ENCODE measurements around the gene GAS7.
"Not testable (repeated sequence)": the region's sequence is repeated elsewhere in the genome, so short reads cannot be mapped to it uniquely, and the experiment has no call there.

GAS7 gene

DNA sequence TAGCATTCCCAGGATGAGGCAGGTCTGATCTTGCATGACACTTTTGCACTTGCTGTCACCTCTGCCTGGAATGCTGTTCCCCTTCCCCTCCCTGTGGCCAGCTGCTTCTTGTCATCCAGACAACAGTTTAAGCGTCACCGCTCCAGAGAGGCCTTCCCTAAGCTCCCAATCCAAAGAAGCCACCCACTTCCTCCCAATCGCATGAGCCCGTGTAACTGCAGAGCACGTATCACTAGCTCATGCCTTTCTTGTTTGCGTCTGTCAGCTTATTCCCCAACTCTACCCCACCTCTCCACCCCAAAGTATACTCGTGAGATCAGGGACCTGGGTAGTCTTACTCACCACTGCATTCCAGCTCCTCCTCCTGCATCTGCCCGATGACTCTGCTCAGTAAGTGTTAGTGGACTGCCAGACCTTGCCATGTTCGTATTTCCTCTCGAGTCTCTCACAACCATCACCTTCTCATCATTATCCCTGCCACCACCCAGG, 92.8 kb downstream of the GAS7 start:
- DNase-seq = peak; percentile 49

GRCh38 chr17:10103712-10104111, 94.7 kb downstream of the GAS7 start:
- DNase-seq = no peak

- DNase-seq = no peak
These were observed 95.6 kb downstream of the GAS7 start for GRCh38 chr17:10102817-10103216.

- peak; percentile 52 for DNase-seq
These were observed 99.3 kb downstream of the GAS7 start for GRCh38 chr17:10099051-10099571.

DNA sequence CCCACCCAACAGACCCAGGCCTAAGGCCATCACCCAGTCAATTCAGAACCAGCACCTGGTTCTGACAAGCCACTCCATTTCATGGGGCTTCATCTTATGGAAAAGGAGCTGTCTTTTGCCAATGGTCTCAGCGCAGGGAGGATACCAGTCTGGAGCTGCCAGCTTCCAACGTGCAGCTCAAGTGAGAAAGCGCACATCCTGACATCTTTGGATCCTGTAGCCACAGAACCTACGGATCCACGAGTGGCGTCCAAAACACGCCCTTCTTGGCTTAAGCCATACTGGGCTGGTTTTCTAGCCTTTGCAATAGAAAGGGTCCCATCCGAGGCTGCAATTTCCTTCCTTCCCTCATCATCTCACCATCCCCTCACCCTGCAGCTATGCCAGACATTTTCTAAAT, 101.8 kb downstream of the GAS7 start:
- DNase-seq = no peak

GRCh38 chr17:10095295-10095694, 103.1 kb downstream of the GAS7 start:
- DNase-seq = not testable (repeated sequence)

- no peak for DNase-seq
These were observed 103.6 kb downstream of the GAS7 start for GRCh38 chr17:10094797-10095196.

DNA sequence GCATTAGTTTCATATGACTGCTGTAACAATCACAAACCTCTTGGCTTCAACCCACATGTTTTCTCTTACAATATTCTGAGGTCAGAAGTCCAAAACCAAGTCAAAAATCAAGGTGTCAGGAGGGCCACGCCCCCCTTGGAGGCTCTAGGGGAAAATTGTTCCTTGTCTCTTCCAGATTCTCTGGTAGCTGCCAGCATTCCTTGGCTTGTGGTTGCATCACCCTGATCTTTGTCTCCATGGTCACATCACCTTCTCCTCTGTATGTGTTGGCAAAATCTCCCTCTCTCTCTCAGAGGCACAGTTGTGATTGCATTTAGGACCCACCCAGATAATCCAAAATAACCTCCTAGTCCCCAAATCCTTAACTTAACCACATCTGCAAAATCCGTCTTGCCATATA, 105.8 kb downstream of the GAS7 start:
- DNase-seq = no peak

DNA sequence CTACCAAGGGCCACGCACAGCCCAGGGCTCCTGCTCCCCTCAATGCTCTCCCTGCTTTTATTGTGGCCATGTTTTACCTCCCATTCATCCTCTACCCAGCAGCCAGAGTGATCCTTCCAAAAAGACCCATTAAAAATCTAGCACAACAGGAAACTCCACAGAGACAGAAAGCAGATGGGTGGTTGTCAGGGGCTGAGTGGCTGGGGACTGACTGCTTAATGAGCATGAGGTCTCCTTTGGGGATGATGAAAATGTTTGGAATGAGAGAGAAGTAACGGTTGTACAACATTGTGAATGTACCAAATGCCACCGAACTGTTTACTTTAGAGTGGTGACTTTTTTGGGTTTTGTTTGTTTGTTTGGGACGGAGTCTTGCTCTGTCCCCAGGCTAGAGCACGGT, 107.4 kb downstream of the GAS7 start:
- DNase-seq = no peak

DNA sequence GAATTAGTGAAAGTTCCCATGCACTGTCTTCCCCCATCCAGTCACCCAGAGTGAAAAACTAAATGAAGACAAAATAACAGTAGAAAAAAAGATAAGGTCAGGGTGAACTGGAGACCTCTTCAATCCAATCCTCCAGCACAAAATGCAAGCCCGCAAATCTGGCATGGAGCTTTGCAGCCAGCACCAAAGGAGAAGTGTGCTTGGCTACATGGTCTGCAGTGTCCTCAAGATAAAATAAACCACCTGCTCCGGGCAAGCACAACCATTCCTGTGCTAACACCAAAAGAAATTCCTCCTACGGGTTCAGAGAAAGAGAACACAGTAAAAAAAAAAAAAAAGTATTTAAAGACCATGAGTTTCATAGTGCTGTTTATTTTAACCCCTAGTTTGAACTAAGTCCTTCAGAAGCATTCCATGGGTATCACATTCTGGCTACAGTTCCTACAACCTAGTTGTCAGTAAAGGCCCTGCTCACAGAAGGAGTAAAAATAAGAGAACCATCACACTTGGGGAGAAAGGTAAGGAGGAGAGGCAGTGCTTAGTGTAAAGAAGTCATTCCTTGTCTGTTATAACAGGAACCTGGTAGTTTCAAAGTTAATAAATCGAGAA, 109.1 kb downstream of the GAS7 start:
- DNase-seq = no peak

- no peak for DNase-seq
These were observed 110.0 kb downstream of the GAS7 start for GRCh38 chr17:10088444-10088843.

DNA sequence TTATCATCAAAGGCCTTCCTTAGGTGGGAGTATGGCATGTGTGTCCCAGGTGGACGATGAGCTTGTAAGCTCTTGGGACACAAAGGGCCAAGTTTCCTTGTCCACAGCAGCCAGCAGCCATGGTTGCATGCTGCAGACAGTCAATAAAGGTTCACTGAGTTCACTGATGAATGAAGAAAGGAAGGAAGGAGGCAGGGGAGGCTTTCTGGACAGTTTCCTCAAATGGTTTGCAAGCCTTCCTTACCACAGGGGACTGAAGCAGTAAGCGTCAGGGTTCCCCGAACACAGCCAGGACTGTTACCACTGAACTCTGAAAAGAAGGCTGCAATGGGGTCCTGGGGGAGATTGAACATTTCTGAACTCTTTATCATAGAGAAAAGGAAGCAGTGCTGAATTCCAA, 111.1 kb downstream of the GAS7 start:
- no peak for DNase-seq

DNA sequence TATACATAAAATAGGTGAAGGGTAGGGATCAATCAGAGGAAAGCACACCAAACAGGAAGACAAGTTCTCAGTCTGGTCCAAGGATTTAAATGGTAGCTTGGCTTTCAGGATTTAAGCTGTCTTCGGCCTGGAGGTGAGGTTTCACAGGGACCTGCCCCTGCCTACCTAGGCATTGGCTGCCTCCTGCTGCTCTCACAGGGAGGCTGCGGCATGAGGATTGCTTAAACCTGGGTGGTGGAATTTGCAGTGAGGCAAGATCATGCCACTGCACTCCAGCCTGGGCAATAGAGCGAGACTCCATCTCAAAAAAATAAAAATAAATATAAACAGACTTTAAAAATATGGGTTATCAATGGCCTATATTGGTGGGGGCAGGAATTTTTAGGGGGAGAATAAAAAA, 114.5 kb downstream of the GAS7 start:
- DNase-seq = no peak

DNA sequence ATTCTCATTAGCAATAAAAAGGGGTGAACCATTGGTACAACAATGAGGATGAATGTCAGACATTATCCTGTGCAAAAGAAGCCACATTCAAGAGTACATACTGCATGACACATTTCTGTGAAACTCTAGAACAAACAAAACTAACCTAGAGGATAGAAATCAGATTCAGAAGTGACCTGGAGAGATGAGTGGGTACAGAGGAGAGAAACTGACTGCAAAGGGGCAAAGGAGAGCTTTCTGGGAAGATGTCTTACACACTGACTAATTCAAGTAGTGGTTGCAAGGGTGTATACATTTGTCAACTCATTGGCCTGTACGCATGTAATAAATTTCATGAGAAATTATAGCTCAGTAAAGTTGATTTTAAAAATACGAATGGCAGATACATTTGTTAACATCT, 115.6 kb downstream of the GAS7 start:
- no peak for DNase-seq

- DNase-seq = no peak
These were observed 116.7 kb downstream of the GAS7 start for GRCh38 chr17:10081571-10082169.

- no peak for DNase-seq
These were observed 120.7 kb downstream of the GAS7 start for GRCh38 chr17:10077561-10078299.

DNA sequence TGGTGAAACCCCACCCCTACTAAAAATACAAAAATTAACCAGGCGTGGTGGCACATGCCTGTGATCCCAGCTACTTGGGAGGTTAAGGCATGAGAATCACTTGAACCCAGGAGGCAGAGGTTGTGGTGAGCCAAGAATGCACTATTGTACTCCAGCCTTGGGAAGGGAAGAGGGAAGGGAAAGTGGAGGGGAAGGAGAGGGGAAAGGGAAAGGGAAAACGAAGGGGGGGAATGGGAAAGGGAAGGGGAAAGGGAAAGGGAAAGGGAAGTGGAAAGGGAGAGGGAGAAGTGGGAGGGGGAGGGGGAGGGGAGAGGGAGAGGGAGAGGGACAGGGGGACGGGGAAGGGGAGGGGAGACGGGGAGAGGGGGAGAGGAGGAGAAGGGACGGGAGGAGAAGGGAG, 122.5 kb downstream of the GAS7 start:
- no peak for DNase-seq

DNA sequence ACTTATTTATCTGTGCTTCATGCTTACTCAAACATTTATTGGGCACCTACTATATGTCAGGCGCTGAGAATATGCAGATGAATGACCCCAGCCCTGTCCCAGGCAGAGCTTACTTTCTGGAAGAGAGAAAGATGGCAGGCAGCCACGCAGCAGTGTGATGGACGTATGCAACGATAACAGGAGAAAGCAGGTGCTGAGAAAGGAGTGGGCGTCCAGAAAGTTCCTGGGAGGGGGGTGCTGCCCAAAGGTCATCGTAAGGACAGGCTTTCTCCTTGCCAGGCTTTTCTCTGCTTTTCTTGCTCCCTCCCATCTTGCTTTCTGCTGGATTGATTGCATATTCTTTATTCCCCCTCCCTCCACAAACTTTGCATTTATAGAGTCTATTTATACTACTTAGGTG, 124.5 kb downstream of the GAS7 start:
- no peak for DNase-seq

- no peak for DNase-seq
These were observed 125.6 kb downstream of the GAS7 start for GRCh38 chr17:10072556-10073425.

- DNase-seq = no peak
These were observed 126.3 kb downstream of the GAS7 start for GRCh38 chr17:10072086-10072485.

DNA sequence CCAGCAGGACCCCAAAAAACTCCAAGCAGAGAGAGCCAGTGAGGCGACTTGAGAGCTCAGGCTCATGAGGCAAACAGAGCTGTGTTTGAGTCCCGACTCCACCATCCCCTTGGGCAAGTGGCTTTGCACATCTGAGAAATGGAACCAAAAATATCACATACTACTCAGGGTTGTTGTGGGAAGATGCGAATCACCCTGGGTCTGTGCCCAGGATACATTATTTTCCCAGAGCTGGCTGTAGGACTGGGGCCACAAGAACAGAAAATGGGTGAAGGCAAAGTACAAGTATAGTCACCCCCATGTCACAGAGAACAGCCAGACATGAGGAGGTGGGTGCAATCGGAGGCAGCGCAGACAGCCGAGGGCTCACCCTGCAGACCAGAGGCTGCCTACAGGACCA, 127.3 kb downstream of the GAS7 start:
- DNase-seq = no peak

DNA sequence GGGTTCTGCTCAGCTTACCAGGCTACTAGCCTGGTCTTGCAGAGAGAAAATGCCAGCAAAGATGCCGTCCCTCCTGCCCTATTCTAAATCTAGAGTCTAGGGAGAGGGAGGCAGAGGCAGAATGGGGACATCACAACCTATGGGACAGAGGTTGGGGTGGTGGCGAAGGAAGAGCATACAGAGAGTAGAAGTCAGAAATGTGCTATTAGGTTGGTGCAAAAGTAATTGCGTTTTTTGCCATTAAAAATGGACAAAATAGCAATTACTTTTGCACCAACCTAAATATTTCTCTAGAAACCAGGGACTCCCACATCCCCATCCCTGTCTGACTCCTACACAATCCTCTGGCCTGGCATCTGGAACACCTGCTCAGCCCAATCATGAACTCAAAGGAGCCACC, 127.7 kb downstream of the GAS7 start:
- DNase-seq = no peak

GRCh38 chr17:10069301-10069700, 129.1 kb downstream of the GAS7 start:
- no peak for DNase-seq

All from amniotic stem cell (primary cell).